ENCODE measurements around the gene XYLT1. TPM values are rescaled to one million over a fixed set of nuclear protein-coding genes. Genes with fewer than 3 reads are reported as not detected.

Gene XYLT1
- total RNA-seq, 1 donor from 2014 or later, result 1.6 TPM

DNA sequence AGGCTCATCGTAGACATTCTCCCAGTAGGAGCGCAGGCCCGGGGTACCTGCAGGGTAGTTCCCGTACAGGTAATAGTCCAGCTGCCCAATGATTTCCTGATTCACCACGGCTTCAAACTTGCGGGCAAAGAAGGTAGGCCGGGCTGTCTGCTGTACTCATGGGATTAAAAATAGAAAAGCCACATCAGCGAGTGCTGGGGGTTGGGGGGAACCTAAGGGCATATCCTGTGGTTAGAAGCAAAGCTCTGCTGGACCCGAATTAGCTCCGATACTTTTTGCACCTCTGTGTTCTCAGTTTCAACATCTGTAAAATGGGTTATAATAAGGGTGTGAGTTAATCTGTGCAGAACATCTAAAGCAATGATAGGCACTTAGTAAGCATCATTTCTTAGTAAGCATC lies 336.2 kb downstream of the XYLT1 start:
- TF ChIP-seq, protein P1, sequence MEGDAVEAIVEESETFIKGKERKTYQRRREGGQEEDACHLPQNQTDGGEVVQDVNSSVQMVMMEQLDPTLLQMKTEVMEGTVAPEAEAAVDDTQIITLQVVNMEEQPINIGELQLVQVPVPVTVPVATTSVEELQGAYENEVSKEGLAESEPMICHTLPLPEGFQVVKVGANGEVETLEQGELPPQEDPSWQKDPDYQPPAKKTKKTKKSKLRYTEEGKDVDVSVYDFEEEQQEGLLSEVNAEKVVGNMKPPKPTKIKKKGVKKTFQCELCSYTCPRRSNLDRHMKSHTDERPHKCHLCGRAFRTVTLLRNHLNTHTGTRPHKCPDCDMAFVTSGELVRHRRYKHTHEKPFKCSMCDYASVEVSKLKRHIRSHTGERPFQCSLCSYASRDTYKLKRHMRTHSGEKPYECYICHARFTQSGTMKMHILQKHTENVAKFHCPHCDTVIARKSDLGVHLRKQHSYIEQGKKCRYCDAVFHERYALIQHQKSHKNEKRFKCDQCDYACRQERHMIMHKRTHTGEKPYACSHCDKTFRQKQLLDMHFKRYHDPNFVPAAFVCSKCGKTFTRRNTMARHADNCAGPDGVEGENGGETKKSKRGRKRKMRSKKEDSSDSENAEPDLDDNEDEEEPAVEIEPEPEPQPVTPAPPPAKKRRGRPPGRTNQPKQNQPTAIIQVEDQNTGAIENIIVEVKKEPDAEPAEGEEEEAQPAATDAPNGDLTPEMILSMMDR (IDR thresholded peaks at IDR 0.05; ENCODE audit: insufficient read depth, low read length, poor library complexity, severe bottlenecking), result no peak
- no peak overlapping the region for H3K4me3 ChIP-seq (ENCODE audit: low read depth, low read length)

DNA sequence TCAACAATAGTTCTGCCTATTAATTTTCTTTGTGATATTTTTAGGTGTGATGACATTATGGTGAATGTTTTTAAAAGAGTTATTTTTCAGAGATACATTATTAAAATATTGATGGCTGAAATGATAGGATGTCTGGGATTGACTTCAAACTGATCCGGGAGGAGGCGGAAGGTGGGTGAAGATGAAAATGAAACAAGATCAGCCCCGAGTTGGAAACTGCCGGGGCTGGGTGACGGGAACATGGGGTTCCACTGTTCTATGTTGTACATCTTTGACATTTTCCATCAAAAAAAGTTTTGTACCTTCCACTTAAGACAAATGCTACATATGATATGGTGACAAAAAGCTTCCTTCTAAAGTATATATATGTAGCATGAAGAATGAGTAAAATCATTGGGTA lies 336.9 kb downstream of the XYLT1 start:
- no peak for DNase-seq (ENCODE audit: low read depth)
- no peaks in the 10 kb centered on the region for H3K27me3 ChIP-seq (ENCODE audit: control insufficient read depth, insufficient read depth, low read length)
- TF ChIP-seq, protein P1 (IDR thresholded peaks at IDR 0.05; ENCODE audit: insufficient read depth, low read length, poor library complexity, severe bottlenecking), result no peak
- no peaks in the 10 kb centered on the region for H3K36me3 ChIP-seq (ENCODE audit: control insufficient read depth, insufficient read depth, low read length)
- H3K4me3 ChIP-seq (ENCODE audit: low read depth, low read length), result no peak overlapping the region

More for the DNA sequence above, 336.2 kb downstream of the XYLT1 start:
- H3K36me3 ChIP-seq (ENCODE audit: control insufficient read depth, insufficient read depth, low read length), result no peaks in the 10 kb centered on the region
- H3K27me3 ChIP-seq (ENCODE audit: control insufficient read depth, insufficient read depth, low read length), result no peaks in the 10 kb centered on the region
- DNase-seq (ENCODE audit: low read depth), result no peak

DNA sequence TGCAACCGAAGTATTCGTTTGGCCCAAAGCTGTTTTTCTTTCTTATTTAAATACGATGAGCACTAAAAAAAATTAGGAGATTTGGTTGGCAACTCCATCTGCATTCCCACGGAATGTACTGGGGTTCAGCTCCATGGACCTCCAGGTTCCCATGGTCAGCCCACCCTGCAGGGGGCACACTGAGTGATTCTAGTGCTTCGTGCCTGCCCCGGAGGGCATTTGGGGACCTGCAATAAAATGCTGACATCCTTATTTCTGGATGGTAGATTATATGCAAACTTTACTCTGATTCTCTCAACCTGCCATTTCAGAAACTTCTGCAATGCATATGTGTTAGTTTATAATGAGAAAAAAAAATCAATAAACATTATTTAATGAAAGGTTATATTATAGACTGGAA lies 339.4 kb downstream of the XYLT1 start:
- H3K36me3 ChIP-seq (ENCODE audit: control insufficient read depth, insufficient read depth, low read length), result no peaks in the 10 kb centered on the region
- no peak for DNase-seq (ENCODE audit: low read depth)
- TF ChIP-seq, protein P1 (IDR thresholded peaks at IDR 0.05; ENCODE audit: insufficient read depth, low read length, poor library complexity, severe bottlenecking), result no peak
- H3K4me3 ChIP-seq (ENCODE audit: low read depth, low read length), result no peak overlapping the region
- H3K27me3 ChIP-seq (ENCODE audit: control insufficient read depth, insufficient read depth, low read length), result no peaks in the 10 kb centered on the region

DNA sequence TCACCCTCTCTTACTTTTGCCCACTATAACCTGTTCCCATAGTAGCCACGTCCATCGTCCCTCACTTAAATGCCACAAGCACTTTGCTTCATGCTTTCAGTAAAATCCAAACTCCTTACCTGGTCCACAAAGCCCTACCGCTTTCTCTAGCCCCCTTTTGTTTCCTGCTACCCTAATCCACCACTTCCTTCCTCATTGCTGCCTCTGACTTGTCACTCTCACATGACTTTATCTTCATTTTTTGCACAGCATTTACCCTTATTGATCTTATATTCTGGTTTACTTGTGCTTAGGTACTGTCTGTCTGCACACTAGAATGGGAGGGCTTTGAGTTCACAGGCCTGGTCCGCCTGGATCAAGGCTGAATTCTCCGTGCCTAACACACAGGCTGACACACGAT lies 340.0 kb downstream of the XYLT1 start:
- Histone ChIP-seq H3K27me3 (ENCODE audit: control insufficient read depth, insufficient read depth, low read length) (no peaks in the 10 kb centered on the region), H3K36me3 (ENCODE audit: control insufficient read depth, insufficient read depth, low read length) (no peaks in the 10 kb centered on the region), H3K4me3 (ENCODE audit: low read depth, low read length) (no peak overlapping the region)
- no peak for DNase-seq (ENCODE audit: low read depth)
- TF ChIP-seq, protein P1 (IDR thresholded peaks at IDR 0.05; ENCODE audit: insufficient read depth, low read length, poor library complexity, severe bottlenecking), result no peak

DNA sequence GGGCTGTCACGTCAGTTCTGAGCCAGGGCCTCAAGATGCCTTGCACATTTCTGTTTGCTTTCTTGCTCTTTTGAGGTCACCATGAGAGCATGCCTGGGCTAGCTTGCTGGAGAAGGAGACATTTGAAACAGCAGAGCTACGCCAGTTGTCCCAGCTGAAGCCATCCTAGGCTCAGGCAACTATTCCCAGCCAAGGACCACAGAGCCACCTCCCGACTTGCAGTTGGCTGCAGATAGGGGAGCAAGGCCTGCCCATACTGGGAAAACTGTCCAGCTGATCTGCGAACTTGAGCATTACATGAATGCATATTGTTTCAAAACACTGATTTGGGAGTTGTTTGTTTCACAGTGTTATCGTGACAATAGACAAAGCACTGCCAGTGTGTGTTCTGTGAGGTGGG lies 340.8 kb downstream of the XYLT1 start:
- H3K36me3 ChIP-seq (ENCODE audit: control insufficient read depth, insufficient read depth, low read length), result no peaks in the 10 kb centered on the region
- TF ChIP-seq, protein P1 (IDR thresholded peaks at IDR 0.05; ENCODE audit: insufficient read depth, low read length, poor library complexity, severe bottlenecking), result no peak
- no peaks in the 10 kb centered on the region for H3K27me3 ChIP-seq (ENCODE audit: control insufficient read depth, insufficient read depth, low read length)
- no peak overlapping the region for H3K4me3 ChIP-seq (ENCODE audit: low read depth, low read length)
- DNase-seq (ENCODE audit: low read depth), result no peak

DNA sequence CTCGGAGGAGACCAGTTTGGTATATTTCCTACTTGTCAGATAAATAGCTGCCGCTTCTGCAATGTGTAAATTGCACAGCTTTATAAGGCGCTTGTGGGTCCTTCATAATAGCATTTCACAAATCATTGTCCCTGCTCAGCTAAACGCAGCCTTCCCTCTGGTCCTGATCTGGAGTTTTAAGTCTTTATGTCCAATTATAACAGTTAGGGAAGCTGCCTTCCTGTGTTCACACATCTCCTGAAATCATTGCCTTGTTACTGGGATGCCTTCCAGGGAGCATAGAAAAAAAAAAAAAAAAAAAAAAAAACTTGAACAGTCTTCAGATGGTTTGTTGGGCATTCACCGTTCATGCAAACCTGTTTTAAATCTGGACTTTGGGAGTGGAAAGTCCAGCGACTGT lies 342.0 kb downstream of the XYLT1 start:
- Histone ChIP-seq H3K36me3 (ENCODE audit: control insufficient read depth, insufficient read depth, low read length) (no peaks in the 10 kb centered on the region), H3K4me3 (ENCODE audit: low read depth, low read length) (no peak overlapping the region), H3K27me3 (ENCODE audit: control insufficient read depth, insufficient read depth, low read length) (no peaks in the 10 kb centered on the region)
- no peak for DNase-seq (ENCODE audit: low read depth)
- TF ChIP-seq, protein P1 (IDR thresholded peaks at IDR 0.05; ENCODE audit: insufficient read depth, low read length, poor library complexity, severe bottlenecking), result no peak
